GM10266 (cell line): ENCODE data around the gene PSEN2.

Experiments used
- DNase-seq: peaks from one replicate; pipeline ENCODE4 v3.0.0; 2012; ENCODE audit errors: extremely low spot score
- CTCF ChIP-seq: IDR thresholded peaks from 2 replicates; pipeline ENCODE4 v1.5.1; 2012; ENCODE audit warnings: mild to moderate bottlenecking, low read depth; ENCODE audit not compliant: control insufficient read depth, insufficient read depth; ENCODE audit errors: missing control alignments

PSEN2 gene

GRCh38 chr1:226870401-226871279 lies at the start of gene PSEN2:
Gene PSEN2, plus strand, starts transcription at chr1:226870616. Its CDS starts 11,292 bp downstream, at chr1:226881908.
- peak; percentile 3 for TF ChIP-seq CTCF
- DNase-seq, result peak; percentile 89

- no peak for DNase-seq
- no peak for TF ChIP-seq CTCF
Measured at GRCh38 chr1:226820941-226821718, 49.3 kb upstream of the PSEN2 start.

- TF ChIP-seq CTCF, result no peak
- DNase-seq, result no peak
Measured at GRCh38 chr1:226821719-226822085, 48.7 kb upstream of the PSEN2 start.

GRCh38 chr1:226823643-226824042 lies 46.8 kb upstream of the PSEN2 start:
- no peak for DNase-seq
- TF ChIP-seq CTCF, result no peak

- no peak for DNase-seq
- no peak for TF ChIP-seq CTCF
Measured at GRCh38 chr1:226825037-226825745, 45.2 kb upstream of the PSEN2 start.

DNA sequence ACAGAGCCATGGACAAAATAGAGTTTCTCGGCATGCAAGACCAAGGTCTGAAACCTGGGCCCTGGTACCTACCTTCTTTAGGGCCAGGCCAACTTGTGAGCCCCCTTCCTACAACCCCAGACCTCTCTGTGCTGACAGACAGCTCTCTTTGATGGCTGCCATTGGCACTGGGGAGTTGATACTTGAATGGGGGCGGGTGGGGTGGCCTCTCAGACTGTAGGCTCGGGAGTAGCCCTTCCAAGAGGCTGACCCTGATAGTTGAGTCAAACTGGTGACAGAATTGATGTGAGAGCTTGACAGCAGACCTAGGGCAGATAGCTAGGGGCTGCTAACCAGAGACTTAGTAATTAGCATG lies 44.7 kb upstream of the PSEN2 start:
- DNase-seq, result no peak
- no peak for TF ChIP-seq CTCF
